Subcutaneous abdominal adipose tissue (tissue), 5 donors: Measurements from ENCODE around the gene SOCS6.
"Not testable (repeated sequence)": the region's sequence is repeated elsewhere in the genome, so short reads cannot be mapped to it uniquely, and the experiment has no call there.

ENCODE experiments used
- H3K27ac ChIP-seq: one replicate; pipeline ENCODE4 v1.7.0; 2013; ENCODE audit warnings: low read depth, mild to moderate bottlenecking, inconsistent platforms, low read length, moderate library complexity
- H3K27me3 ChIP-seq, 5 donors: one replicate each; pipeline ENCODE4 v1.7.0; 2013; ENCODE audit warnings: low read length in 5 of 5, inconsistent platforms in 1 of 5; ENCODE audit not compliant: control insufficient read depth in 5 of 5, insufficient read depth in 4 of 5
- H3K36me3 ChIP-seq, 5 donors: one replicate each; pipeline ENCODE4 v1.7.0; 2013; ENCODE audit warnings: low read length in 5 of 5; ENCODE audit not compliant: control insufficient read depth in 5 of 5, insufficient read depth in 5 of 5
- H3K4me1 ChIP-seq, 5 donors: one replicate each; pipeline ENCODE4 v1.7.0; 2013; ENCODE audit warnings: low read length in 5 of 5, mild to moderate bottlenecking in 3 of 5, moderate library complexity in 1 of 5; ENCODE audit not compliant: control insufficient read depth in 5 of 5, insufficient read depth in 5 of 5
- H3K4me3 ChIP-seq, 5 donors: one replicate each; pipeline ENCODE4 v1.7.0; 2013; ENCODE audit warnings: low read length in 5 of 5, low read depth in 1 of 5
- H3K9ac ChIP-seq, 5 donors: one replicate each; pipeline ENCODE4 v1.7.0; 2013; ENCODE audit warnings: low read length in 5 of 5, mild to moderate bottlenecking in 4 of 5, moderate library complexity in 3 of 5
- H3K9me3 ChIP-seq, 5 donors: one replicate each; pipeline ENCODE4 v1.7.0; 2013; ENCODE audit warnings: low read length in 5 of 5; ENCODE audit not compliant: control insufficient read depth in 5 of 5
- donor health status: healthy.
- donor health status: healthy.
- donor health status: healthy.
- donor health status: healthy.
- donor health status: healthy.

The SOCS6 gene, protein sequence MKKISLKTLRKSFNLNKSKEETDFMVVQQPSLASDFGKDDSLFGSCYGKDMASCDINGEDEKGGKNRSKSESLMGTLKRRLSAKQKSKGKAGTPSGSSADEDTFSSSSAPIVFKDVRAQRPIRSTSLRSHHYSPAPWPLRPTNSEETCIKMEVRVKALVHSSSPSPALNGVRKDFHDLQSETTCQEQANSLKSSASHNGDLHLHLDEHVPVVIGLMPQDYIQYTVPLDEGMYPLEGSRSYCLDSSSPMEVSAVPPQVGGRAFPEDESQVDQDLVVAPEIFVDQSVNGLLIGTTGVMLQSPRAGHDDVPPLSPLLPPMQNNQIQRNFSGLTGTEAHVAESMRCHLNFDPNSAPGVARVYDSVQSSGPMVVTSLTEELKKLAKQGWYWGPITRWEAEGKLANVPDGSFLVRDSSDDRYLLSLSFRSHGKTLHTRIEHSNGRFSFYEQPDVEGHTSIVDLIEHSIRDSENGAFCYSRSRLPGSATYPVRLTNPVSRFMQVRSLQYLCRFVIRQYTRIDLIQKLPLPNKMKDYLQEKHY

DNA sequence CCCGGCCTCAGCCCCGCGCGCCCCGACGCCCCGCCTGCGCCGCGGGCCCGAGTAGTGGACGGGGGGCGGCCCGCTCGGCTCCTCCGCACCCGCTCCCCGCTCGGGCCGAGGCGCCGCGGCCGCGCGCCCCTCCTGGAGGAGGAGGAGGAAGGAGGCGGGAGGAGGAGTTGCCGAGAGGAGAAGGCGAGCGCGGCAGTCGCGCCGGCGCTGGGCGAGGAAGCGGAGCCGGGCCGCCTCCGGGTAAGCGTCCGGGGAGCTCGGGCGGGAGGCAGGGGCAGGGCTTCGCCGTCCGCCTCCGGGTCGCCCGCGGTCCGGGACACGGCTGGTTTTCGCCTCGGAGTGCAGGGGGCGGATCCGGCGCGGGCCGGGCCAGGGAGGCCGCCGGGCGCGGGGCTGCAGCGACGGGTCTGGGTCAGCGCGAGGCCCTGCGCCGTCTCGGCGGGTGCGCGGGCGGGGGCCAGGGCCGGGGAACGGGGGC is at the start of gene SOCS6:
SOCS6 (plus strand) TSS at position 195 of the 478 bp plus-strand sequence. CDS start 35,624 bp downstream, outside the sequence.
- peak within 1 kb of the TSS; percentile 80 to 95 (median 85) for H3K4me3 ChIP-seq
- no peaks in the 10 kb centered on the region for H3K9me3 ChIP-seq
- H3K27ac ChIP-seq = peak within 1 kb of the TSS; percentile 84
- H3K9ac ChIP-seq = peak within 1 kb of the TSS; percentile 78 to 96 (median 88)
- no peaks in the 10 kb centered on the region for H3K36me3 ChIP-seq
- peaks cover 2 to 44% (median 36%) of the 10 kb centered on the region in 5 donors for H3K4me1 ChIP-seq
- H3K27me3 ChIP-seq = no peaks in the 10 kb centered on the region

DNA sequence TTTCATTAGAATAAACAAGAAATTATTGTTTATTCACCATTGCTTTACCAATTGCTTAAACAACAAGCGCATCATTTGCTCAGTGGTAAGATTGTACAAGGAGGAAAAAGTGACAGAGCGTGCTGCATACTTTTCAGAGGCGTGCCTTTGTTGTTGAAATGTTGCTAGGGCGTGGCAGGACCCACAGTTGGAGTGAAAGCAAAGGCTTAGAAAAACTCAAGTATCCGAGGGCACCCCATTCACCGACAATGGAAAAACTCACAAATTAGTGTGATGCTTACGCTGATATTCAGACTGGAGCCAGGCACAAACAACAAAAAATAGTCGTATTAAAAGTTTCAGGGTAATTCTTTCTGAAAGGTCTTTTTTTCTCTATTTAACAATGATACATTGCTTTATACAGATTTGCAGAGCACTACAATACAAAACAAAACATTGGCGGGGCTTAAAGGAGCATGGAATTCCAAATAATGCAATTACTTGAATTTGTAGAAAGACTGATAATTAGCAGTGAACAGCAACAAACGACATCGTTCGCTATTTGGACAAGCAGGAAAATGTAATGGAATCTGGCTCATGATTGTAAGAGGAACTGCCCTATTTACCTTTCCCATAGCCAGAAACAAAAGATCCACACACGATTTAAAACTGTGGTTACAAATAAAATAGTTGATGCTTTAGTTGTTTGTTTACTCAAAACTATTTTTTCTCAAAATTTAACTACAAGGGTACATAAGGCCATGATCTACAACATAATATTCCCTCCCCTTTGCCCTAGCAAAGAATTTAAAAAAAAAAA is 45.5 kb upstream of the SOCS6 start:
- H3K9ac ChIP-seq = no peak overlapping the region
- H3K27ac ChIP-seq = no peak overlapping the region
- no peak overlapping the region for H3K4me3 ChIP-seq

DNA sequence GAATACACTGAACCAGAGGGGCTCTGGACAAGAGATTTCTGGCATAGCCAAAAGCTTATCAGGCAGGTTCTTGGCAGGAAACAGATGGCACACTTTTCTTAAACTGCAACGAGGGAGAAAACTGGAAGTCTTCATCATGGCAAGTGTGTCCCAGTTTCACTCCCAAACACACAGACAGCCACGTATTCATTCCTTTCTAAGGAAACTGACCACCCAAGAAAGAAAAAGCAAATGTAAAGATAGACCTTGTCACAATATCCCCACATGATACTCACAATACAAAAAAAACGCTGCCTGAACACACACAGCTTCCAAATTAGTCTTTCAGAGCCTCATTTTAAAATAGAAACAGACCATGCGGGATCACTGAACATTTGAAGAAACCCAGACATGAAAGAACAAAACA is 42.8 kb upstream of the SOCS6 start:
- H3K4me3 ChIP-seq = no peak overlapping the region
- H3K27me3 ChIP-seq = no peaks in the 10 kb centered on the region
- no peaks in the 10 kb centered on the region for H3K36me3 ChIP-seq
- no peak overlapping the region for H3K27ac ChIP-seq
- no peaks in the 10 kb centered on the region for H3K4me1 ChIP-seq
- no peaks in the 10 kb centered on the region for H3K9me3 ChIP-seq
- no peak overlapping the region for H3K9ac ChIP-seq

More for the DNA sequence above, 45.5 kb upstream of the SOCS6 start:
- H3K9me3 ChIP-seq = no peaks in the 10 kb centered on the region
- no peaks in the 10 kb centered on the region for H3K4me1 ChIP-seq
- no peaks in the 10 kb centered on the region for H3K27me3 ChIP-seq
- no peaks in the 10 kb centered on the region for H3K36me3 ChIP-seq

DNA sequence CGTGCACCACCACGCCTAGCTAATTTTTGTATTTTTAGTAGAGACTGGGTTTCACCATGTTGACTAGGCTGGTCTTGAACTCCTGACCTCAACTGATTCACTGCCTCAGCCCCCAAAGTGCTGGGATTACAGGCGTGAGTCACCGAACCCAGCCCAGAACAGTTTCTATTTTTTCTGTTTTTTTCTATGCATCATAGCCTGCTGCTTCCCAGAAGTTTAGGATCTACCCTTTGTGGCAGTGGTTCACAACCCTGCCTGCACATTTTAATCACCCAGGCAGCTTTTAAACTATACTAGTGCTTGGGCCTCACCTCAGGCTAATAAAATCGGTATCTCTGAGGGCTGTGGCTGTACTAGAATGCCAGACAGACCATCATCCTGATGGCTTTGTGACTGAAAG is 39.7 kb upstream of the SOCS6 start:
- H3K36me3 ChIP-seq = no peaks in the 10 kb centered on the region
- H3K9ac ChIP-seq = no peak overlapping the region
- H3K27me3 ChIP-seq = no peaks in the 10 kb centered on the region
- H3K4me3 ChIP-seq = no peak overlapping the region
- no peaks in the 10 kb centered on the region for H3K9me3 ChIP-seq
- no peaks in the 10 kb centered on the region for H3K4me1 ChIP-seq
- H3K27ac ChIP-seq = no peak overlapping the region

DNA sequence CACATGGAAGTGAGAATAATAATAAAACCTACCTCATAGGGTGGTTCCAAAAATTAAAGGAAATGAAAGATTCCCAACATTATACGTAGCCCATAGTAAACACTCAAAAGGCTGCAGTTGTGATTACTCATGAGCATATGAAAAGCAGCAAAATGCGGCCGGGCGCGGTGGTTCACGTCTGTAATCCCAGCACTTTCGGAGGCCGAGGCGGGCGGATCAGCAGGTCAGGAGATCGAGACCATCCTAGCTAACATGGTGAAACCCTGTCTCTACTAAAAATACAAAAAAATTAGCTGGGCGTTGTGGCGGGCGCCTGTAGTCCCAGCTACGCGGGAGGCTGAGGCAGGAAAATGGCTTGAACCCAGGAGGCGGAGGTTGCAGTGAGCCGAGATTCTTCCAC is 39.0 kb upstream of the SOCS6 start:
- H3K9me3 ChIP-seq, H3K4me1 ChIP-seq, H3K9ac ChIP-seq, H3K36me3 ChIP-seq, H3K27me3 ChIP-seq, H3K4me3 ChIP-seq, H3K27ac ChIP-seq: not testable (repeated sequence)

DNA sequence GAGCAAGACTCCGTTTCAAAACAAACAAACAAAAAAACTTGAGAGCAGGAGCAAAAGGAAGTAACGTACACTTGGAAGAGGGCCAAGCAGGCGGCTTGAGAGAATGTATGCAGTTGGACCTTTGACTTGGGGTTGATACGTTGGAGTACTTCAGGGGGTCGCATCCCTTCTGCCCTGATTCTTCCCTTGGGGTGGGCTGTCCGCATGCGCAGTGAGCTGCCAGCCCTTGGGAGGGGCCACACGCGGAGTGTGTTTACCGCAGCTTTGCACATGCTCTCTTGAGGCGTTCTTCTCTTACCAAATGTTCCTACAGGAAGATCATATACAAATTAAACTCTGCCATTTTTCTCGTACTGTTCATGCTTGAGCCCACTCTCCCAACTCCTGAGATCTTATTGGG is 38.1 kb upstream of the SOCS6 start:
- no peak overlapping the region for H3K4me3 ChIP-seq
- H3K36me3 ChIP-seq = no peaks in the 10 kb centered on the region
- no peak overlapping the region for H3K27ac ChIP-seq
- no peak overlapping the region for H3K9ac ChIP-seq
- H3K9me3 ChIP-seq = no peaks in the 10 kb centered on the region
- no peaks in the 10 kb centered on the region for H3K27me3 ChIP-seq
- H3K4me1 ChIP-seq = no peaks in the 10 kb centered on the region

DNA sequence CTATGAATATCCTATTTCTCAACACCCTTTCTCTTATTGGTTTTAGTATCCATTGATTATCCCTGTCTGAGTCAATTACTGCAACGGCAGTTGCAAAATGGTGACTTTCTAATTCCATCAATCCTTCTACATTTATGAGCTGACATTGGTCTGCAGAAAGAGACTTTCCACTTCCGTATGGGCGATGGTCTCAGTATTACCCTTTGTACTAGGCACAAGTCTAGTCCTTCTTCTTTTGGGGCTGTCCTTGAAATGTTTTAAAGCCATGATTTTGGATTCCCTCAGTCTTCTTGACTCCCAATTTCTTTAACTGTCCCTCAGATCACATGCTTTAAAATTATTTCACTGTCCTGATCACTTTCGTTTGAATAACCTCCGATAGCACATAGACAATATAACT is 32.7 kb upstream of the SOCS6 start:
- H3K27ac ChIP-seq = no peak overlapping the region
- no peaks in the 10 kb centered on the region for H3K4me1 ChIP-seq
- no peaks in the 10 kb centered on the region for H3K36me3 ChIP-seq
- no peak overlapping the region for H3K4me3 ChIP-seq
- H3K9me3 ChIP-seq = no peaks in the 10 kb centered on the region
- H3K27me3 ChIP-seq = no peaks in the 10 kb centered on the region
- H3K9ac ChIP-seq = no peak overlapping the region

DNA sequence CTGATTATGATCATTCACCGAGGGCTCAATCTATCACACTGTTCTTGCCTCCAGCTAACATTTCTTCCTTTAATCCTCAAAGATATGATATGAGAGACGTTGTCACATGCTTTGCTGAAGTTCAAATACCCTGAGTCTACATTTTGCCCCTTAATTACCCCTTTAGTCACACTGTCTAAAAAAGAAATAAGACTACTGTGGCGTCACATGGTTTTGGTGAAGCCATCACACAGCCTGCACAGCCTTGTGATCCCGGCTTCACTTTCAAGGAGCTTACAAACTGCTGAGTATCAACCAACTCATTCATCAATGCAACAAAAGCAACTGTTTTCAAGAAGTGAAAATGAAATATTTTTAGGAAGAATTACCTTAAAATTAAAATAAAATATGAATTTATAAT is 31.9 kb upstream of the SOCS6 start:
- H3K4me1 ChIP-seq = no peaks in the 10 kb centered on the region
- H3K4me3 ChIP-seq = no peak overlapping the region
- H3K9ac ChIP-seq = no peak overlapping the region
- no peaks in the 10 kb centered on the region for H3K36me3 ChIP-seq
- no peaks in the 10 kb centered on the region for H3K9me3 ChIP-seq
- no peaks in the 10 kb centered on the region for H3K27me3 ChIP-seq
- H3K27ac ChIP-seq = no peak overlapping the region

DNA sequence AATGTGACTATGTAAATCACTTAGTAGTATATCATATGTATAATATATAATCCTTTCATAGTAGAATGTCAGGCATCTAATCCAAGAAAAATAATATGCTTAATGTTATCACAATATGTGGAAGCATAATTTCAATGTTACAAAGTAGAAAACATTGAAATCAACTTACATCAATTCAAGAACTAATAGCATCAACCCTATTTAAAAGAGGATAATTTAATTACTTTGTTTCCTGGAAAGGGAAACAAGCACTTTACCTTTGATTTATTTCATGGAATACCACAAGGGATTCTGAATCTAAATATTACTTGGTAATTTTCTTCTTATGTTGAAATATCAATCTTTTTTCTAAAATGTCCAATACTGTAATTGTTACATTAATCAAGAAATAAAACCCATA is 30.6 kb upstream of the SOCS6 start:
- H3K27me3 ChIP-seq = no peaks in the 10 kb centered on the region
- no peaks in the 10 kb centered on the region for H3K9me3 ChIP-seq
- H3K4me3 ChIP-seq = no peak overlapping the region
- no peak overlapping the region for H3K27ac ChIP-seq
- H3K36me3 ChIP-seq = no peaks in the 10 kb centered on the region
- H3K4me1 ChIP-seq = no peaks in the 10 kb centered on the region
- H3K9ac ChIP-seq = no peak overlapping the region

DNA sequence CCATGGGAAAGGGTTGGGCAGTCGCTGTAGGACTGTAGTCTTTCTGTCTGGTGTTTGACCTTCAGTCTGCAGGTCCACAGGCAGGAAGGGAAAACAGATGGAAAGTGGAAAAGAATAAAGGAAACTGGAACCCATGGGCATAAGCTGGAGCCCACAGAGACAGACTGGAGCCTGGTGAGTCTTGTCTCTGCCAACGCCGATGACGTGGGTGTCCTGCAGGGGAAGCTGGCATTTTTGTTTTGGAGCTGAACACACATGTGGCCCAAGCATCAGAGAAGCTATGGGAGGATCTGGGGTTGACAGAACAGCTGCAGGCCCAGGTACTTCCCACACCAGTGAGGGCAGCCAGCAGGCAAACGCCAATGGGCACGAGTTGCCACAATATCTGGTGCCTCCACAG is 28.2 kb upstream of the SOCS6 start:
- Histone ChIP-seq H3K36me3 (no peaks in the 10 kb centered on the region), H3K27me3 (no peaks in the 10 kb centered on the region), H3K4me3 (no peak overlapping the region), H3K27ac (no peak overlapping the region), H3K9me3 (no peaks in the 10 kb centered on the region), H3K9ac (no peak overlapping the region), H3K4me1 (no peaks in the 10 kb centered on the region)
